ENCODE measurements around the gene PHACTR2. TPM values are rescaled to one million over a fixed set of nuclear protein-coding genes. Genes with fewer than 3 reads are reported as not detected.
A peak's percentile ranks its signal among the peaks of the same experiment; 100 is the strongest.

The PHACTR2 gene
- total and polyA plus RNA-seq, 4 donors: 11.0 to 119 (median 43.8) TPM

DNA sequence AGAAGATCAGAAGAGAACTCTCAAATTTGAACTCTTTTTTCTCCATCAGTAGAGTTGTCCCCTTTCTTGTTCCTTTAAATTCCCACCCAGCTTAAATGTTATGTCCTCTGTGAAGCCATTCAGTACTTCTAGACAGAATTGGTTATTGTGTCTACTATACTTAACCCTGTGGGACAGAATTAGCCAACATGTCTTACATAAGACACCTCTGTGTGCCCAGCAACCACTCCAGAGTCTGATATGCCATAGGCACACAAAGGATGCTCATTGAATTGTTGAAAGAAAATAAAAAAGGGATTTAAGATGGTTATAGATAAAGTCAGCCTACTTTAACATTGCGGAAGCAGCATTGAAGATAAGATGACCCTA is 88.4 kb downstream of the PHACTR2 start:
- 87 to 93% methylated on average over 1 of the region's 1 CpG for WGBS, 2 donors
- DNase-seq (no peak), ATAC-seq (ENCODE audit: insufficient read depth, low FRiP score) (no peak)
- TF ChIP-seq, protein P1, sequence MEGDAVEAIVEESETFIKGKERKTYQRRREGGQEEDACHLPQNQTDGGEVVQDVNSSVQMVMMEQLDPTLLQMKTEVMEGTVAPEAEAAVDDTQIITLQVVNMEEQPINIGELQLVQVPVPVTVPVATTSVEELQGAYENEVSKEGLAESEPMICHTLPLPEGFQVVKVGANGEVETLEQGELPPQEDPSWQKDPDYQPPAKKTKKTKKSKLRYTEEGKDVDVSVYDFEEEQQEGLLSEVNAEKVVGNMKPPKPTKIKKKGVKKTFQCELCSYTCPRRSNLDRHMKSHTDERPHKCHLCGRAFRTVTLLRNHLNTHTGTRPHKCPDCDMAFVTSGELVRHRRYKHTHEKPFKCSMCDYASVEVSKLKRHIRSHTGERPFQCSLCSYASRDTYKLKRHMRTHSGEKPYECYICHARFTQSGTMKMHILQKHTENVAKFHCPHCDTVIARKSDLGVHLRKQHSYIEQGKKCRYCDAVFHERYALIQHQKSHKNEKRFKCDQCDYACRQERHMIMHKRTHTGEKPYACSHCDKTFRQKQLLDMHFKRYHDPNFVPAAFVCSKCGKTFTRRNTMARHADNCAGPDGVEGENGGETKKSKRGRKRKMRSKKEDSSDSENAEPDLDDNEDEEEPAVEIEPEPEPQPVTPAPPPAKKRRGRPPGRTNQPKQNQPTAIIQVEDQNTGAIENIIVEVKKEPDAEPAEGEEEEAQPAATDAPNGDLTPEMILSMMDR (IDR thresholded peaks at IDR 0.05; ENCODE audit: control extremely low read depth, extremely low read depth): no peak
- H3K9me3 ChIP-seq (ENCODE audit: control insufficient read depth in 4 of 4, insufficient read depth in 3 of 4, low read length in 3 of 4): peaks cover 0 to 3% (median 0%) of the 10 kb centered on the region in 4 donors
- H3K4me1 ChIP-seq (ENCODE audit: control insufficient read depth in 5 of 5, insufficient read depth in 5 of 5, low read length in 5 of 5): peaks cover 0 to 3% (median 0%) of the 10 kb centered on the region in 5 donors
- H3K27me3 ChIP-seq (ENCODE audit: control insufficient read depth in 3 of 3, insufficient read depth in 3 of 3, low read length in 2 of 3): no peaks in the 10 kb centered on the region
- peaks cover 9 to 17% (median 12%) of the 10 kb centered on the region in 4 donors for H3K36me3 ChIP-seq (ENCODE audit: control insufficient read depth in 4 of 4, insufficient read depth in 4 of 4, low read length in 4 of 4)
- no peak overlapping the region for H3K4me3 ChIP-seq
- no peak overlapping the region for H3K27ac ChIP-seq (ENCODE audit: low read depth in 1 of 2, low read length in 1 of 2)
- no peak overlapping the region for H3K9ac ChIP-seq (ENCODE audit: insufficient read depth in 1 of 2, low read length in 2 of 2)

DNA sequence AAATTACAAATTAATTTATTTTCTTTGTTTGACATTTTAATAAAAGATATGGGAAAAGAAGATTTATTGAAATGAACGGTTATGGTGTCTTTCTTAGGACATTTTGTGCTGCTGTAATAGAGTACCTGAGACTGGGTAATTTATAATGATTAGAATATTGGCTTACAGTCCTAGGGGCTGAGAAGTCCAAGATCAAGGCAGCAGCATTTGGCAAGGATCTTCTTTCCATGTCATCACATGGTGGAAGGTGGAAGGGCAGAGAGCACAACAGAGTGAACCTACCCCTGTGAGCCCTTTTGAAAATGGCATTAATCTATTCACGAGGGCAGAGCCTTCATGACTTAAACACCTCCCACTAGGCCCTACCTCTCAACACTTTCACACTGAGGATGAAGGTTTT is 89.7 kb downstream of the PHACTR2 start:
- WGBS, 2 donors: 90 to 94% methylated on average over 2 of the region's 2 CpGs
- Histone ChIP-seq H3K9me3 (ENCODE audit: control insufficient read depth in 4 of 4, insufficient read depth in 3 of 4, low read length in 3 of 4) (peaks cover 0 to 3% (median 0%) of the 10 kb centered on the region in 4 donors), H3K27me3 (ENCODE audit: control insufficient read depth in 3 of 3, insufficient read depth in 3 of 3, low read length in 2 of 3) (no peaks in the 10 kb centered on the region), H3K27ac (ENCODE audit: low read depth in 1 of 2, low read length in 1 of 2) (no peak overlapping the region), H3K4me3 (no peak overlapping the region), H3K9ac (ENCODE audit: insufficient read depth in 1 of 2, low read length in 2 of 2) (no peak overlapping the region), H3K36me3 (ENCODE audit: control insufficient read depth in 4 of 4, insufficient read depth in 4 of 4, low read length in 4 of 4) (peaks cover 9 to 17% (median 14%) of the 10 kb centered on the region in 4 donors), H3K4me1 (ENCODE audit: control insufficient read depth in 5 of 5, insufficient read depth in 5 of 5, low read length in 5 of 5) (peaks cover 0 to 9% (median 5%) of the 10 kb centered on the region in 5 donors)
- TF ChIP-seq, protein P1 (IDR thresholded peaks at IDR 0.05; ENCODE audit: control extremely low read depth, extremely low read depth): no peak
- DNase-seq: no peak
- ATAC-seq (ENCODE audit: insufficient read depth, low FRiP score): no peak

DNA sequence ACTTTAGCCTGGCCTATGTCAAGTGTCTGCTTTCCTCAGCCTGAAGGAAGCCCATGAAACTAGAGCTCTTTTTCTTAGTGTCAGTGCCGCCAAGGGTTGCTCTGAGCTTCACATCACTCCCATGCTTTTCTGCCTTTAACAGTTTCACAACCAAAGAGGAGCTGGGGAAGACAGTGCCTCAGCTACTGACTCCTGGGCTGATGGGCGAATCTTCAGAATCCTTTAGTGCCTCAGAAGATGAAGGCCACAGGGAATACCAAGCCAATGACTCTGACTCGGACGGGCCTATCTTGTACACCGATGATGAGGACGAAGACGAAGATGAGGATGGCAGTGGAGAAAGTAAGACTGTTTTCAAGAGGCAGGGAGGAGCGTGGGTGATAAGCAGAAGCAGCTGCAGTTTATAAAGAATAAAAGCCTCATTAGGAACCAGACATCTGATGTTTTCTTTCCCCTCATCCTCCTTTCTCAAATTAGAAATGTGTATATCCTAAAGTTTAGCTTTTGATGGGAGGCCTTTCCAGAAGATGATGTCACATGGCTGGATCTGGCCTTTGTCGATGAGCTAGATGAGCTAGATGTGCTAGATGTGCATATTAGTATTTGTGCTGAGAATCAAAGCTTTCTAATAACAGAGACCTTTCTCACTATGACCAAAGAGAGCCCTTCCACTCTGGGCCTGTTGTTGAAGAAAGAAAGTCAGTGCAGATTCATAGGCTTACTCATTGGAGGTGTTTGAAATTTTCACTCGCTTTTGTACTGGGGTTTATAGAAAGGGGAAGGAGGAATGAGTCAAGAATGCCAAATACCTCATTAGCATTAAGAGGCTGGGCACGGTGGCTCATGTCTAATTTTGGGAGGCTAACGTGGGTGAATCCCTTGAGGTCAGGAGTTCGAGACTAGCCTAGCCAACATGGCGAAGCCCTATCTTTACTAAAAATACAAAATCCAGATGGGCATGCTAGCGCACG is 94.6 kb downstream of the PHACTR2 start:
- peak in 2 of 3 donors; percentile 54 to 56 for DNase-seq
- TF ChIP-seq, protein P1 (IDR thresholded peaks at IDR 0.05; ENCODE audit: control extremely low read depth, extremely low read depth): no peak
- no peak overlapping the region for H3K27ac ChIP-seq (ENCODE audit: low read depth in 1 of 2, low read length in 1 of 2)

More for the DNA sequence above, 94.6 kb downstream of the PHACTR2 start:
- peak overlapping the region in 1 of 2 donors; percentile 18 for H3K9ac ChIP-seq (ENCODE audit: insufficient read depth in 1 of 2, low read length in 2 of 2)
- H3K9me3 ChIP-seq (ENCODE audit: control insufficient read depth in 4 of 4, insufficient read depth in 3 of 4, low read length in 3 of 4): no peaks in the 10 kb centered on the region
- H3K4me1 ChIP-seq (ENCODE audit: control insufficient read depth in 5 of 5, insufficient read depth in 5 of 5, low read length in 5 of 5): peaks cover 2 to 37% (median 19%) of the 10 kb centered on the region in 5 donors
- ATAC-seq (ENCODE audit: insufficient read depth, low FRiP score): no peak
- peaks cover 8 to 17% (median 15%) of the 10 kb centered on the region in 4 donors for H3K36me3 ChIP-seq (ENCODE audit: control insufficient read depth in 4 of 4, insufficient read depth in 4 of 4, low read length in 4 of 4)
- 87 to 88% methylated on average over 16 of the region's 16 CpGs for WGBS, 2 donors
- no peak overlapping the region for H3K4me3 ChIP-seq
- no peaks in the 10 kb centered on the region for H3K27me3 ChIP-seq (ENCODE audit: control insufficient read depth in 3 of 3, insufficient read depth in 3 of 3, low read length in 2 of 3)
